Adrenal gland (tissue), 12 donors: Measurements from ENCODE around the gene LYSET. TPM values are rescaled to one million over a fixed set of nuclear protein-coding genes. Genes with fewer than 3 reads are reported as not detected.
A peak's percentile ranks its signal among the peaks of the same experiment; 100 is the strongest.
"Not testable (repeated sequence)": the region's sequence is repeated elsewhere in the genome, so short reads cannot be mapped to it uniquely, and the experiment has no call there.

Source experiments
- DNase-seq, 7 donors: peaks; one replicate each; pipeline ENCODE4 v3.0.0-alpha.2; 2019 to 2020
- H3K27ac ChIP-seq, 5 donors: fragments of 200-600 bp; sonication (generic) in 4 of 5; 1 replicate in 3 of 5; 2 replicates in 2 of 5; pipeline versions ENCODE4 v1.5.1 to v1.8.0; 2016 to 2020; ENCODE audit warnings: mild to moderate bottlenecking in 1 of 5
- H3K27me3 ChIP-seq: fragments of 200-600 bp; 2 replicates; pipeline ENCODE4 v1.8.0; 2021
- H3K36me3 ChIP-seq, 2 donors: fragments of 200-600 bp; replicated peaks in 1 of 2; 1 replicate in 1 of 2; 2 replicates in 1 of 2; pipeline versions ENCODE4 v1.5.1 to v1.8.0; 2018 to 2022
- H3K4me1 ChIP-seq, 2 donors: fragments of 200-600 bp; replicated peaks in 1 of 2; 1 replicate in 1 of 2; 2 replicates in 1 of 2; pipeline versions ENCODE4 v1.5.1 to v1.8.0; 2018 to 2021
- H3K4me3 ChIP-seq, 4 donors: fragments of 200-600 bp; sonication (generic) in 3 of 4; one replicate each; pipeline ENCODE4 v1.5.1; 2016 to 2018
- H3K9me3 ChIP-seq, 3 donors: fragments of 200-600 bp; sonication (generic) in 1 of 3; replicated peaks in 1 of 3; 1 replicate in 2 of 3; 2 replicates in 1 of 3; pipeline versions ENCODE4 v1.5.1 to v1.8.0; 2016 to 2021
- POLR2A ChIP-seq, 2 donors: fragments of 450-650 bp; IDR thresholded peaks; one replicate each; pipeline ENCODE4 v1.6.1; 2017; ENCODE audit warnings: antibody characterized with exemption in 2 of 2, mild to moderate bottlenecking in 2 of 2, moderate library complexity in 1 of 2
- WGBS, 4 donors: extraction: QIAGEN DNeasy Blood & Tissue Kit in 2 of 4; methylation state at CpG; one replicate each; pipeline versions ENCODE4 v1.1.5 to v1.1.7; 2013 to 2017; 5-methylcytosine and 5-hydroxymethylcytosine counted together
- intact Hi-C, 2 donors: fragments of 100-400 bp; cut with DNase I; formaldehyde crosslinking; loops; one replicate each; pipeline versions ENCODE4 v1.14.1 to v1.15.0; 2022 to 2023
- polyA plus RNA-seq, 3 donors: library from polyadenylated mRNA; stranded (reverse); fragments of 200-250 nt in 2 of 3; fragments of 350-450 nt in 1 of 3; fragmentation: Illumina TruSeq in 1 of 3; extraction: RNeasy Lipid Tissue Mini Kit (QIAGEN cat#74804) in 1 of 3; gene quantifications; one replicate each; pipeline ENCODE4 v1.2.3, GENCODE V29; 2013 to 2014
- total RNA-seq, 9 donors: library from RNA; depleted of rRNA in 4 of 9; stranded (reverse); fragments of >200 nt in 4 of 9; fragments of 120-200 nt in 1 of 9; fragmentation: NEBNext Ultra II Directional in 1 of 9; extraction: Animal tissue kit (Norgen Biotek cat#: 25700) in 1 of 9; gene quantifications; one replicate each; pipeline versions ENCODE4 v1.1.0 to v1.2.4, GENCODE V29; 2013 to 2023
- TF ChIP-seq, protein P1 (sequence below), 6 experiments: fragments of 450-650 bp in 4 of 6; fragments of 200-600 bp in 2 of 6; sonication (generic) in 1 of 6; IDR thresholded peaks; 1 replicate in 5 of 6; 2 replicates in 1 of 6; pipeline versions ENCODE4 v1.5.1 to v1.8.0; 2016 to 2021; ENCODE audit warnings: antibody characterized with exemption in 6 of 6, mild to moderate bottlenecking in 2 of 6, moderate library complexity in 1 of 6
- donor health status: healthy with polysubstance abuse.
- donor health status: Bipolar disorder and iron deficiency.
- donor health status: DM: yes; HTN: yes; CAD: no.
- donor health status: DM: no; HTN: no; CAD: no.
- donor health status: DM: no; HTN: no; CAD: no.
- donor health status: DM: yes; HTN: yes; CAD: no.

Gene LYSET
- total and polyA plus RNA-seq, 12 donors = 12.0 to 37.9 (median 22.4) TPM

GRCh38 chr14:93136009-93136408 is 49.1 kb upstream of the LYSET start:
- TF ChIP-seq, protein P1, sequence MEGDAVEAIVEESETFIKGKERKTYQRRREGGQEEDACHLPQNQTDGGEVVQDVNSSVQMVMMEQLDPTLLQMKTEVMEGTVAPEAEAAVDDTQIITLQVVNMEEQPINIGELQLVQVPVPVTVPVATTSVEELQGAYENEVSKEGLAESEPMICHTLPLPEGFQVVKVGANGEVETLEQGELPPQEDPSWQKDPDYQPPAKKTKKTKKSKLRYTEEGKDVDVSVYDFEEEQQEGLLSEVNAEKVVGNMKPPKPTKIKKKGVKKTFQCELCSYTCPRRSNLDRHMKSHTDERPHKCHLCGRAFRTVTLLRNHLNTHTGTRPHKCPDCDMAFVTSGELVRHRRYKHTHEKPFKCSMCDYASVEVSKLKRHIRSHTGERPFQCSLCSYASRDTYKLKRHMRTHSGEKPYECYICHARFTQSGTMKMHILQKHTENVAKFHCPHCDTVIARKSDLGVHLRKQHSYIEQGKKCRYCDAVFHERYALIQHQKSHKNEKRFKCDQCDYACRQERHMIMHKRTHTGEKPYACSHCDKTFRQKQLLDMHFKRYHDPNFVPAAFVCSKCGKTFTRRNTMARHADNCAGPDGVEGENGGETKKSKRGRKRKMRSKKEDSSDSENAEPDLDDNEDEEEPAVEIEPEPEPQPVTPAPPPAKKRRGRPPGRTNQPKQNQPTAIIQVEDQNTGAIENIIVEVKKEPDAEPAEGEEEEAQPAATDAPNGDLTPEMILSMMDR (IDR thresholded peaks at IDR 0.05) = no peak
- TF ChIP-seq POLR2A (IDR thresholded peaks at IDR 0.05) = no peak
- intact Hi-C loops = loop anchor here in 1 of 2 donors (5.0 kb wide), 1 partner anchor 184 kb away; no protein-coding TSS in a partner anchor
- WGBS, 4 donors = 78 to 84% (median 80%) methylated on average over 8 of the region's 8 CpGs

GRCh38 chr14:93136508-93136907 is 48.6 kb upstream of the LYSET start:
- 61 to 84% (median 74%) methylated on average over 11 to 13 of the region's 13 CpGs for WGBS, 4 donors
- intact Hi-C loops = loop anchor here in 1 of 2 donors (5.0 kb wide), 1 partner anchor 184 kb away; no protein-coding TSS in a partner anchor
- H3K4me1 ChIP-seq, H3K27me3 ChIP-seq, H3K4me3 ChIP-seq, DNase-seq, H3K36me3 ChIP-seq, H3K27ac ChIP-seq, H3K9me3 ChIP-seq: not testable (repeated sequence)

More at GRCh38 chr14:93136009-93136408, 49.1 kb upstream of the LYSET start:
- DNase-seq = no peak
- Histone ChIP-seq H3K9me3 (no peaks in the 10 kb centered on the region), H3K27me3 (no peaks in the 10 kb centered on the region), H3K4me1 (no peaks in the 10 kb centered on the region), H3K36me3 (no peaks in the 10 kb centered on the region), H3K27ac (no peak overlapping the region), H3K4me3 (no peak overlapping the region)

- intact Hi-C loops = loop anchor here in 1 of 2 donors (5.0 kb wide), 1 partner anchor 186 kb away; no protein-coding TSS in a partner anchor
- Histone ChIP-seq H3K36me3 (no peaks in the 10 kb centered on the region), H3K4me1 (no peaks in the 10 kb centered on the region), H3K4me3 (no peak overlapping the region), H3K27me3 (no peaks in the 10 kb centered on the region), H3K9me3 (no peaks in the 10 kb centered on the region), H3K27ac (no peak overlapping the region)
- peak in 6 of 7 donors; percentile 30 to 68 (median 38) for DNase-seq
- WGBS, 4 donors = 23 to 42% (median 40%) methylated on average over 7 to 17 of the region's 17 CpGs
- TF ChIP-seq POLR2A (IDR thresholded peaks at IDR 0.05) = no peak
- TF ChIP-seq, protein P1 (IDR thresholded peaks at IDR 0.05) = no peak
Observed at GRCh38 chr14:93137864-93138263, 47.3 kb upstream of the LYSET start.

GRCh38 chr14:93142854-93143652 is 42.1 kb upstream of the LYSET start:
- no peaks in the 10 kb centered on the region for H3K9me3 ChIP-seq
- no peaks in the 10 kb centered on the region for H3K36me3 ChIP-seq
- H3K27me3 ChIP-seq = no peaks in the 10 kb centered on the region
- intact Hi-C loops = no loop called here
- H3K4me3 ChIP-seq = no peak overlapping the region
- 56 to 77% (median 71%) methylated on average over 12 to 13 of the region's 13 CpGs for WGBS, 4 donors
- DNase-seq = no peak
- no peaks in the 10 kb centered on the region for H3K4me1 ChIP-seq
- no peak overlapping the region for H3K27ac ChIP-seq
- TF ChIP-seq, protein P1 (IDR thresholded peaks at IDR 0.05) = no peak
- TF ChIP-seq POLR2A (IDR thresholded peaks at IDR 0.05) = no peak
